Measurements from ENCODE around the gene SUN2.
A peak's percentile ranks its signal among the peaks of the same experiment; 100 is the strongest.

SUN2 gene

DNA sequence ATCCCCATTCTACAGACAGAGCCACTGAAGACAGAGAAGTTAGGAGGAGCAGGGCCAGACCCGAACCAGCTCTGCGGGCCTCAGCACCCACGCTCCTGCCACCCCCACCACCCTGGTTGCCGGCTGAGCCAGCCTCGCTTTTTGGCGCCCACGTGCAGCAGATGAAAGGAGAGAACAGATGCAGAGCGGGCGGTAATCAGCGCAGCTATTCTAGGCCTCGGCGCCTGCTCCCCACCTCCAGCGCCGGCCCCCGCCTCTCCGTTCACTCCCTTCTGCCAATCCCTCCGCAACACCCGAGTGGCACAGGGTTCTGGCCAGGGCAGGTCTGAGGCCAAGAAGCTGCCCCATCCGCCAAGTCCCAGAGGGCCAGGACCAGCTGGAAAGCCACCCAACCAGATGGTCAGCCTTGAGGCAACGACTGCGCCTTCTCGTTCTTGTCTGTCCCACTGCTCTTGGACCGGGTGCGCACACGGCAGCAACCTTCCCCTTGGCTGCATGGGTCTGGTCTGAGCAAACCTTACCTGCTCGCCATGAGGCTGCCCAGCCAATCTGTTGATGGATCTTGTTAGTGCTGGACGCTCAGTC lies 21.4 kb upstream of the SUN2 start:
- no peak for DNase-seq (ENCODE audit: low read depth in 2 of 2)

DNA sequence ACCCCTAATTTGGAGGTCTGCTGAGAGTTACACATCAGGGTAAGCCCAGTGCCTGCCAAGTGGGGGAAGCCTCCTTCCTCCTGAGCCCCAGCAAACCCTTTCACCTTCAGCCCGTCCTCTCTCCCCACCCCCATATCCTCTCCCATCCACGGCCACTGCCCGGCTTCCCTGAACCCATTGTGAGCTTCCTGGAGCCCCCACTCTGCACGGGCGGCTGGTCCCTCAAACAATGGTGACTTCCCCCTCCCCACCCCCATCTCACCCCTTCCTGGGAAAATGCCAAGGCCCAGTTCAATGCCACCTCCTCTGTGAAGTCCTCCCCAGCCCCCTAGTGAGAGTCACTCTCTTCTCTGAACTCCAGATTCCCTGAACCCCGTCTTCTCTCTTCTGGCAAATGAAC lies 20.3 kb upstream of the SUN2 start:
- no peak for DNase-seq (ENCODE audit: low read depth in 2 of 2)

DNA sequence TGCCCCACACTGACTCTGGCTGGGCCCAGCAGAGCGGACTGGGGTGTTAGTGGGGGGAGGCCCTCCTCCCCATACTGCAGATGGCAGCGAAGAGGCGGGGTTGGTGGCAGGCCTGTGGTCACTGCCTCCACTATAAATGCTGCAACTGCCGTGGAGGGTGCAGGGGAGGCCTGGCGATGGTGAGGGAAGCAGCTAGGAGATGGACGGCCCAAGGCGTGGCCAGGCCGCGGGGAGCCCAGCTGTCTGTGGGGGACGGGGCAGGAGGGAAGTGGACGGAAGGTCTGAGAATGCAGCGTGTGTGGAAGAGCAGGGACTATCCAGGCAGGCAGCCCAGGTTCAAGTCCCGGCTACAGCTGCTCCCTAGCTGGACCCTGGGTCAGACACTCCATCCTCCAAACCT lies 19.9 kb upstream of the SUN2 start:
- no peak for DNase-seq (ENCODE audit: low read depth in 2 of 2)

DNA sequence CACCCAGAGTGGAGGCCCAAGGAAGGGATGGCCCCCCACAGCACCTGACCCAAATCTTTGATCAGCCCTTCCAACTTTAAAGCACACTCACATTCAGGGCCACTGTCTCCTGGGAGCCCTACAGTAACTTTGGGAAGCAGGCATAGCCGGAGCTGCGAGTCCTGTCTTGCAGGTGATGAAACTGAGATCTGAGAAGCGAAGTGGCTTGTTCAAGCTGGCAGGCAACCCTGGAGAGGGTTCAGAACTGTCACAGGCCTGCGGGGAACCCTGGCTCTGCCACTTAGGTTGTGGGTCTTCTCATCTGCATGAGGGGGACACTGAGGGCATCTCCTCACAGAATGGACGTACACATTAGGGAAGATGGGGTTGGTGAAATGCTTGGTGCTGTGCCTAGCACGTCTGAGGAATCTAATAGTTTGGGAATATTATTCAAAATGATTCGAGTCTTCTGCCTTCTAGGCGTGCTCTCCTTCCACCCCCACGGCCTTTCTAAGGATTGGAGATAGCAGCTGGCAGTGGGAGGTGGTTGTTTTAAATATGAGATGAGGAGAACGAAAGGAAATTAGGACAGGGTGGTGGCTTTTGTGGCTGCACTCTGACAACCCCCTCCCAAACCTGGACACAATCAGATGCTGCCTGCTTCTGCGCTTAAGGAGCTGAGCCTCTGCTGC lies 18.8 kb upstream of the SUN2 start:
- no peak for DNase-seq (ENCODE audit: low read depth in 2 of 2)

DNA sequence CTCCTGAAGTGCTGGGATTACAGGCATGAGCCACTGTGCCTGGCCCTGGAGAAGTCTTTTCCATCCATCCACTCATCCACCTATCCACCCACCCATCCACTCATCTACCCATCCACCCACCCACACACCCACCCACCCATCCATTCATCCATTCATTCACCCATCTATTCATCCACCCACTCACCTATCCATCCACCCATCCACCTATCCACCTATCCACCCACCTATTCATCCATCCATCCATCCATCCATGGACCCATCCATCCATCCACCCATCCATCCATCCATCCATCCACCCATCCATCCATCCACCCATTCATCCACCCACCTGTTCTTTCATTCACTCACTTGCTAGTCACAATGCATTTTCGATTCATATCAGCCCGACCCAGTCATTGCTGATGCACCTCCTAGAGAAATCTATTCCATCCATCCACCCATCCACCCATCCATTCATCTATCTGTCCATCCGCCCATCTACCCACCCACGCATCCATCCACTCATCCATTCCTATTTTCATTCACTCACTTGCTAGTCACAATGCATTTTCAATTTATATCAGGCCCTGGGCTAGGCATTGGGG lies 17.7 kb upstream of the SUN2 start:
- no peak for DNase-seq (ENCODE audit: low read depth in 2 of 2)

DNA sequence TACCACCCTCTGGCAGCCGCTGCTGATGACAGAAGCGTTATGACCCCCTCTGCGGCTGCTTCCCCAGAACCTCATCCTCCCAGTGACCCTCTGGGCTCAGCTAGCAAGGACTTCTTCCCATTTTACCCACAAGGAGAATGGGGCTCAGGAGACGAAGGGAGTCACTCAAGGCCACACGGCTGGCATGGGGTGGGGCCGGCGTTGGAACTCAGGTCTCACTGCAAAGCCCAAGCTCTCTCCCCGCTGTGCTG lies 16.8 kb upstream of the SUN2 start:
- no peak for DNase-seq (ENCODE audit: low read depth in 2 of 2)

DNA sequence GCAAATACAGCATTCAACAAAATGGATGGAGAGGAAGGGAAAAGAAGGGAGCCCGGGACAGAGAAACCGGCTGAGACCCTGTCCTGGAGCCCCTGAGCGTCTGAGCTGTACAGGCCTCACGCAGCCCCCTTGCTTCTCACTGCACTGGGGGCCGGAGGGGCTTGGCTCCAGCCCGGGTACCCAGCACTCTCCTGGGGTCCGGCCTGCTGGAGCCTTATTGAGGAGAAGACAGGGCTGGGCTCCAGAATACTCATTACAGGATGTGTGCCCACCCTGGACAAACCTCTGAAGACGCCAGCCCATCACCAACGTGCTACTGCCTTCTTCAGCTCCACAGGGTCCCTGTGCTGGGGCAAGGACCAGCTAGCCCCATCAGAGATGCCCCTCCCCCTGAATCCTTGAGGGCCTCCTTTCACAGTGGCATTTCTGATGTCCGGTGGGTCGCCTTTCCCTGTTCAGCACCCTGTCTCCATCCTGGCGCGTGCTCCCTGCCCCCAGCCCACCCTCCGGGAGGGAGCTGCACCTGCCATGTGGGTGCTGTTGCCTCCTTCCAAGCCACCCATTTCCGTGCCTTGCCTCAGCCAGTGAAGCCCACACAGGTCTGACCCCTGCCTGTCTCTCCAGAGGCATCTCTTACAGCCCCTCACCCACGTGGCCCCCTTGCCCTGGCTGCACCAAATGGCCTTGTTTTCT lies 14.6 kb upstream of the SUN2 start:
- DNase-seq (ENCODE audit: low read depth in 2 of 2), result no peak

DNA sequence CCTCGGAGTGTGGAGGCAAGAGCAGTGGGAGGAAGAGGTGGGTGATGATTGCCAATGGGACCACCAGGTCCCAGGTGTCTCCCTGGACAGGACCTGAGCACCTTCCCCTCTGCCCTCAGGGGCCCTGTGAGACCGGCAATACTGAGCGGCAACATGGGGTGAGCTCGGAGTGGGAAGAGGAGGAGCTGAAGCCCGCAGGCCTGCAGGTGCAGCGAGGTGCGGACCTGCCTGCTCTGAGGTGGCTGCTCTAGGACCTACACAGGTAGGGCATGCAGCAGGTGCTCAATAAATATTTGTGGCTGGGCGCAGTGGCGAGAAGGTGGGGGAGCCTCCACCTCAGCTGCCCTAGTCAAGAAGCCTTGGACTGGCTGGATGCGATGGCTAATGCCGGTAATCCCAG lies 12.2 kb upstream of the SUN2 start:
- no peak for DNase-seq (ENCODE audit: low read depth in 2 of 2)

DNA sequence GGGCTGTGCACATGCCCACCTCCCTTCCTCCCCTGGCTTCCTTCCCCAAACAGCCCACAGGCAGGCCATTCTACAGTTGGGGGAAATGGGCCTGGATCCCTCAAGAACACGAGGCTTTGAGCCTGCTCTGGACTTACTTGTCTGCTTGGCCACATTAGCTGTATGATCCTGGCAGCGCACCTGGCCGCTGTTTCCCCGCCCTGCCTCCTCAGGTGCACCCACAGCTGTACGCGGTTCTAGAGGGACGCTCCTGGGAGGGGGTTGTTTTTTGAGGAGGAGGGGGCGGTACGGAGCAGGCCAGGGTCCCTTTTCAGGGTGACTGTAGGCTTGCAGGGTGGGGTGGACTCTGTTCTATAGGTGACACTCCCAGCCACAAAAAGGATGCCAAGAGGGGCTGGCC lies 11.5 kb upstream of the SUN2 start:
- DNase-seq (ENCODE audit: low read depth in 2 of 2), result no peak

DNA sequence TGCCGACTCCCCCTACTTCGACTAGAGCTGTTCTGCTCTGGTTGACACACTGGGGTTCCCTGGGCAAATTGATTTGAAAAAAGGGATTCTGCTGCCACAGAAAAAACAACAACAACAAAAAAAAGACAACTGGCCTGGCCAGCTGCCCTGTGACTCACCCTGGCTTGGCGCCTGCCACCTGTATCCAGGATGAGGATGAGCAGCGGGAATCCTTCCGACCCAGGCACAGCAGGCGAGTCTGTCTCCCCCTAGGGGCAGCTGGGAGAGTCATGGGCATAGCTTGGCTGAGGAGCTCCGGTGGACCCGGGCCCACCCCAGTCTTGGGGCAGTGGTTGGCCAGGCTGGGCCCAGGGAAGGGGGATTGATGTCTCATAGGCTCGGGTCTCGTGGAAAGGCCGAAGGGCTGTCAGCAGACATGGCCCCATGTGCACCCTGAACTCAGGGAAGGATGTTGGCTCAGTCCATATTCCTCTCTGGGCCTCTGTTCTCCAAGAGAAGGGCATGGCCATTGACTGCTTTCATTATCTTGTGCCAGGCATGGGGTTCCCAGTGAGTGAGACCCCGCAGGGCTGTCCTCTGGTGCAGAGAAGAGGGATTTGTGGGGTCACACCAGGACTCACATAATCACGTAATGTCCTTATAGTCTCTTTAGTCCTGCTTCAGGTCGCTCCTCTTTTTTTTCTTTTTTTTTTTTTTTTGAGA lies 10.4 kb upstream of the SUN2 start:
- DNase-seq (ENCODE audit: low read depth in 2 of 2), result no peak

DNA sequence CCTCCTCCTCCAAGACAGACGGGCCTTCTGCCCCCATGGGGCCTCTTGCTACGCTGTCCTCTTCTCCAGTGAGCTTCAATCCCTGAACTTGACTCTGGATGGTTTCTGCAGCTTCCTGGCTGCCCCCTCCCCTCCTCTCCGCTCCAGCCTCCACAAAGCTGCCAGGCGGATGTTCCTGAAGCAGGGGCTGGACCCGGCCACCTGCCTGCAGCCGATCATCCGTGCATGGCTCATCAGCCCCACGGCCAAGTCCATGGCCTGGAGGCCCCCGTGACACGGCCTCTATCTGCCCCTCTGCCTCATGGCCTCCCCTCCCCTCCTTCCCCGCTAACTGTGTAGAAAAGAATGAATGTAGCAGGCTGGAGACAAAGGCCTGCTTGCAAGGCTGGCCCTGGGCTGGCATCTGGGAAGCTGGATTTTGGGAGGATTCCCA lies 6.8 kb upstream of the SUN2 start:
- no peak for DNase-seq (ENCODE audit: low read depth in 2 of 2)

DNA sequence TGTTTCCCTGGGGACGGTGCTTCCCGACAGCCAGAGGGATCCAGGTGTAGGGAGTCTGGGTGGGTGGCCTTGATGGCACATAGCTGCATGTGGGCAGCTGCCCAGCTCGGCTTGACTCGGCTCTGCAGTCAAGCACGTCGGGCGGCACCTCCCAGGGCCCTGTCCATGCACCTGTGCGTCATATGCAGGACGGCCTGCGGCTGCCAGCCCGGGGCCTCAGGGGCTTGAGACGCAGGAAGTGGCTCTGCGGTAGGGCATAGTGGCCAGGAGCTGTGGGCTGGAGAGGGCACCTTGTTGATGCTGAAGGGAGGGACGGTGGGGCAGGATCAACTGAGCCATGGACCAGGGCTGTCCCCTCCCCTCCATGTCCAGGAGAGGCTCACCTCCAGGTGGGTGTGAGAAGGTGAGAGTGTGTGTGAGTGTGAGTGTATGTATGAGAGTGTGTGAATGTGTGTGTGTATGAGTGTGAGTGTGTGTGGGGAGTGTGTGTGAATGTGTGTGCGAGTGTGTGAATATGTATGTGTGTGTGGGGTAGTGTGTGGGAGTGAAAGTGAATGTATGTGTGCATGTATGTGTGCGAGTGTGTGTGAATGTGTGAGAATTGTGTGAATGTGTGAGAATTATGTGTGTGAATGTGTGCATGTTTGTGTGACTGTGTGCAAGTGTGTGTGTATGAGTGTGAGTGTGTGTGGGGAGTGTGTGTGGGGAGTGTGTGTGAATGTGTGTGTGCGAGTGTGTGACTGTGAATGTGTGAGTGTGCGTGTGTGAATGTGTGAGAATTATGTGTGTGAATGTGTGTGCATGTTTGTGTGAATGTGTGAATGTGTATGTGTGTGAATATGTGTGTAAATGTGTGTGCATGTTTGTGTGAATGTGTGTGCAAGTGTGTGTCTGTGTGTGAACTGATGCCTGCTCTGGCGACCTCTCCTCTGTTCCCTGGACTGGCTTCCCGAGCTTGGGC lies 5.7 kb upstream of the SUN2 start:
- no peak for DNase-seq (ENCODE audit: low read depth in 2 of 2)

DNA sequence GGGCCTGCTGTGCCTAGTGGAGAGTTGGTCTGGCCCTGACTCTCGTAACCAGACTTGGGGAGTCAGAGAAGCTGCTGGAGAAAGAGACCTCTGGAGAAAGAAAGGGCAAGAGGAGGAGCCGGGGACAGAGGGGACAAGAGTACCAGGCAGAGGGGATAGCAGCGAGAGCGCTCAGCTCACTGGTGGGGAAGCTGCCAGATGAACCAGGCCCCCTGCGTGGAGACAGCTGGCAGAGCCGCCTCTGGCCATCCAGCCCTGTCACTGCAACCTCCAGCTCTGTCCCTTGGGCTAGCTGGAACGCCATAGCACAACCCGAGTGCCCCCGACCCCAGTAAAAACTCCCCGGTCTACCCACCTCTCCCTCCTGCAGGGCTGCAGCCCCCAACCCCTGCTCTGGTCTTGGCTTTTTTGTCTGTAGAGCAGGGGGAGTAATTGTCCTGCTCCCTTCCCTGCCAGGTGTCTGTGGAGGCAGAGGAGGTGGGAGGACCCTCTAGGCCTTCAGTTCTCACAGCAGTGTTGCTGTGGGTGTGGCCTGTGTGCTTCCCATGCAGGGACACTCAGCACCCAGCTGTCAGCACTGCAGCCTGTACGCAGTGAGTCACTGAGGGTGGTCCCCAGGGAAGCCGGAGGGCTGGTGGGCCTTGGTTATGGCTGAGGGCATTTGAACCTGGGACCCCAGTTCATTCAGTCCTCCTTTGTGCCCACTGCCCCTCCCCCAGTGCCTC lies 4.8 kb upstream of the SUN2 start:
- no peak for DNase-seq (ENCODE audit: low read depth in 2 of 2)

DNA sequence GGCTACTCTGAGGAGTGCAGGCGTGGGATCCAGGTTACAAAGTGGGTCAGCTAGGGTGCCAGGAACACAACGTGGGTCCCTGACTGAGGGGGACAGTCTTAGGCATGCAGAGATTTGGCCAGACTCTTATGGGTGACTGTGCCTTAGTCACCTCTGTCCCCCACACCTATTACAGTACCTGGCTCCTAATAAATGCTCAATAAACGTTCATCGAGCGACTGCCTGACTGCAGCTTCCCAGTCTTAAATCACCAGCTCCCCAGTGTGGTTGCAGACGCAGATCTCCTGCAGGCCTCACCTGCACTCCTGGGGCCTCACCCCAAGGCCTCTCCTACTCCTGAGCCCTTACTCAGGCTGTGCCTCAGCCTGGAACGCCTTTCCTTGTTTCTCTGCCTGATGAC lies 3.2 kb upstream of the SUN2 start:
- no peak for DNase-seq (ENCODE audit: low read depth in 2 of 2)

DNA sequence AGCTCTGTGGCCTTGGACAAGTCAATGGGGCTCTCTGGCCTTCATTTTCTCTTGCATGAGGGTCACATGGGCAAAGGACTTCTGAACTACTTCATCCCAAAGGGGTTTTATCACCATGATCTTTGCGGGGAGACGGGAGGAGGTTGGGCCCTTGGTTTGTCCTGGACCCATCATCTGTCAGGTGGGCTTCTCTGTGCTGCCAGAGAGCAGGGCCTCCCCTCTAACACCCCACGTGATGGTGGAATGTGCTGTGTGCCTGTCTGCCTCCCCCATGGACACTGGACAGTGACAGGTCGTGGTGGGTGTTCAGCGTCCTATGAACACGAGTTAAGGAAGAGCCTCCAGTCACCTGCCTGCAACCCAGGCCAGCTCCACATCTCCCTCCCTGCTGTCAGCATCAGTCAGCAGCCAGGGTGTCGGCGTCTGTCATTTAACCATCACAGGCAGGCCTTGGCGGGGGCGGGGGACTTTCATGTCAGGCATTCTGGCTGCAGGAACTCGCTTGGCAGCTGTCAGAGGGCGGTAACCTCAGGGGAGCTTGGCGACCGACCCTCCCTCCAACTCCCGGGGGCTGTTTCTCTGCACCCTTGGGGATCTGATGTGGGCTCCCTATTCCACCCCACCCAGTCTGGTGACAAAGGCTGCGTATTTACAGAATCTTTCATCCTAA lies 2.6 kb upstream of the SUN2 start:
- DNase-seq (ENCODE audit: low read depth in 2 of 2), result peak; percentile 51 to 63

DNA sequence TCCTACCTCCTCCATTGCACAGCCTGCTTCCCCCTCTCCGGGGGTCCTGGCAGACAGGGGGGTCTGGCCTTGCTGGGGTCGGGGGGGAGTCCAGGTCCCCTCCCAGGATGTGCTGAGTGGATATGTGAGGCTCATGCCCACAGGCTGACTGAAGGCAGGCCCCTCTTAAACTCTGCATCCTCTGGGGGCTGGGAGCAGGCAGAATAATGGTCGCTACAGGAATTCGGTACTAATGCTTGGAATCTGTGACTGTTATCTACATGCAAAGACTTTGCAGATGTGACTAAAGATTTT lies 1.6 kb upstream of the SUN2 start:
- DNase-seq (ENCODE audit: low read depth in 2 of 2), result no peak

DNA sequence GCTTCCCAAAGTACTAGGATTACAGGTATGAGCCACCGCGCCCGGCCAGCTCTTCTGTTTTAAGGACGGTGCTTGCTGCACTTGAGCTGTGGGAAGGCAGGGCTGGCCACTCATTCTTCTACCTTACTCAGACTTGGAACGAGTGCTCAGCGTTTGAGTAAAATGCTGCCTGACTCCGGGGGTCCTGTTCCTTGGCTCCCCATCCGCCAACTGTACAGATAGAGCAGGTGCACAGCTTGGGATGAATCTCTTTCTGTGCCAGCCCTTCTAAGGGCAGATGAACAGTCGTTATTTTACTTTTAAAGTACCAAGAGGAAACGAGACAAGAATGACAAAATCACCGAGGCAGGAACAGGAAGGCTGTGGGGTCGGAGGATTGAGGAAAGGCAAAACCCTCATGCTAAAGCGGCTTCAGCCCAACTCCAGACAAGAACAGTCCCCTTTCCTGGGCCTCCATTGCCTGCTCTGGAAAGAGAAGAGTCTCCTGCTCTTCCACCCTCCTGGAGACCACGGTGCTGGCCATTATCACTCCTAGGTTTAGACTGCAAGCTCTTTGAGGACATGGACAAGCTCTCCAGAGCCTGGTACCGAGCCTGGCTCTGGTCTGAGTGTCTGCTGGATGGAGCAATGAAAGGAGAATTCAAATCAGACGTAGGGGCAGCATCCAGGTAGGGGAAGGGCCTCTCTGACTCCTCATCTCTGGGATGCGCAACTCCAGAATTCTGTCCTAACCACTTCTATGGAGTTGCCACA lies 1.1 kb upstream of the SUN2 start:
- no peak for DNase-seq (ENCODE audit: low read depth in 2 of 2)

DNA sequence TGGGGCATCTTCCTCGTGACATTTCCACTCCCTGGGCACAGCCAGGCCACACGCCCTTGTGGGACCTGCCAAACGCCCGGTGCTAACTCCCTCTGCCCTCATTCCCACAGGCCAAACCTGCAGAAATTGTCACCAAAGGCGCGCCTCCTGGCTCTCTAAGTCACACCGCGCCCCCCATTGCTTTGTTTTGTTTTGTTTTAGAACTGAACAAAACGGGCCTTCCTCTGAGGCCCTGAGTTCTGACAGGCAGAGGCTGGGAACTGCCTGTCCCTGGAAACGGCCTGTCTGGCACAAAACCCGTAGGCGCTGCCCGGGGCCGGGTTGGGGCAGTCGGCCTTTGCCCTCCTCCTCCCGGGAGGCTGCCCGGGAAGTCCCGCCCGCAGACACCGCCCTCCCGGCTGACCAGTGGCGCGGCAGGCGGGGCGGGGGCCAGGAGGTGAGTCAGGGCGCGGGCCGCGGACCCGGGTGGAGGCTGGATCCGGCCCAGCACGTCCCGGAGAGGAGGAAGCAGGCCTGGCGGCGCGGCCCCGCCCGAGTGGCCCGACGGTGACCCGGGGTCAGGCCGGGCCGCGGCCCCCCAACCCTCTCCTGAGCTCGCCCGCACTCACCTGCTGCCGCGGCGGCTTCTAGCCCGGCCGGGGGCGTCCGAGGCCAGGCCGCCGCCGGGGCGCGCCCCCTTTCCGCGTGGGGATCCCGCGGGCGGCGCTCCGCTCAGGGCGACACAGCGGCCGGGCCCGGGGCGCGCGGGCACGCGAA lies 465 bp downstream of the SUN2 start:
- DNase-seq (ENCODE audit: low read depth in 2 of 2), result peak in 1 of 2 experiments; percentile 32

DNA sequence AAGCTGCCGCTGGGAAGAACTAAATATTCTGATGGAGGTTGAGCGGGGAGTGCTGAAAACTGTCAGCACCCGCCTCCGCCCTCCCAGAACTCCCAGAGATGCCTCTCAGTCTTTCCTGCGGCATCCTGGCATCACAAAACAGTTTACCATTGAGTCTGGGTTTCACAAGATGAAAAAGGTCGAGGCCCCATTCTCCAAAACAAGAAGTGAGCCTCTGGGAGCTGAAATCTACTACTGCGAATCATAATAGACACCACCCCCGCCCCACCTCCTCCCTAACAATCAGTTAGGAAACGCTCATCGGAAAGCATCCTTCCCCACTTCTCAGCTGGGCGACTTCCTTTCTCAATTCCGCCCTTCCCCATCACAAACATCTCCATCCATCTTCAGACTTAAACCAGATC lies 1.0 kb downstream of the SUN2 start:
- DNase-seq (ENCODE audit: low read depth in 2 of 2), result peak in 1 of 2 experiments; percentile 44

Data from stimulated activated CD4-positive, alpha-beta T cell treated with anti-CD3 and anti-CD28 coated beads, Interleukin-12 subunit alpha, Interleukin-12 subunit beta, amount 100 ng/mL, for 24 hours (primary cell).